GM12891 (cell line): Measurements from ENCODE around the gene LPCAT1.

Experiments used
- PAX5 ChIP-seq: IDR thresholded peaks from 2 replicates; pipeline ENCODE4 v1.6.1; 2011; ENCODE audit warnings: low read length, moderate library complexity, mild to moderate bottlenecking; ENCODE audit not compliant: insufficient read depth, severe bottlenecking
- POLR2A ChIP-seq: IDR thresholded peaks from 2 replicates; pipeline ENCODE4 v1.6.1; 2011; ENCODE audit warnings: low read depth, low read length, control low read depth
- POLR2AphosphoS5 ChIP-seq: IDR thresholded peaks from 2 replicates; pipeline ENCODE4 v1.6.1; 2011; ENCODE audit warnings: low read depth, low read length, control low read depth
- SPI1 ChIP-seq: IDR thresholded peaks from 2 replicates; pipeline ENCODE4 v1.6.1; 2011; ENCODE audit warnings: low read depth, low read length, control low read depth
- TAF1 ChIP-seq: IDR thresholded peaks from 2 replicates; pipeline ENCODE4 v1.6.1; 2011; ENCODE audit warnings: low read depth, low read length, control low read depth

GRCh38 chr5:1570975-1571374, 47.2 kb upstream of the LPCAT1 start:
- no peak for TF ChIP-seq POLR2A
- no peak for TF ChIP-seq POLR2AphosphoS5
- no peak for TF ChIP-seq PAX5
- no peak for TF ChIP-seq SPI1
- TF ChIP-seq TAF1 = no peak
